NB4 (cell line): ENCODE measurements around the gene TPO.

Source experiments
- DNase-seq: peaks from one replicate; pipeline ENCODE4 v3.0.0; 2010; ENCODE audit warnings: low read depth
- H3K4me3 ChIP-seq: one replicate; pipeline ENCODE4 v1.5.1; 2011; ENCODE audit warnings: mild to moderate bottlenecking, low read depth, low read length, moderate library complexity
- MYC ChIP-seq: IDR thresholded peaks from 2 replicates; pipeline ENCODE4 v1.6.1; 2011; ENCODE audit warnings: low read depth, low read length
- POLR2A ChIP-seq: IDR thresholded peaks from 2 replicates; pipeline ENCODE4 v1.6.1; 2011; ENCODE audit warnings: mild to moderate bottlenecking; ENCODE audit not compliant: insufficient read length; ENCODE audit errors: extremely low read depth
- TF ChIP-seq, protein P1 (sequence below): IDR thresholded peaks from one replicate; pipeline ENCODE4 v1.5.1; 2012; ENCODE audit warnings: low read depth, low read length
- TF ChIP-seq, protein P2 (sequence below): IDR thresholded peaks from 2 replicates; pipeline ENCODE4 v1.6.1; 2011; ENCODE audit warnings: low read depth, low read length

TPO gene

DNA sequence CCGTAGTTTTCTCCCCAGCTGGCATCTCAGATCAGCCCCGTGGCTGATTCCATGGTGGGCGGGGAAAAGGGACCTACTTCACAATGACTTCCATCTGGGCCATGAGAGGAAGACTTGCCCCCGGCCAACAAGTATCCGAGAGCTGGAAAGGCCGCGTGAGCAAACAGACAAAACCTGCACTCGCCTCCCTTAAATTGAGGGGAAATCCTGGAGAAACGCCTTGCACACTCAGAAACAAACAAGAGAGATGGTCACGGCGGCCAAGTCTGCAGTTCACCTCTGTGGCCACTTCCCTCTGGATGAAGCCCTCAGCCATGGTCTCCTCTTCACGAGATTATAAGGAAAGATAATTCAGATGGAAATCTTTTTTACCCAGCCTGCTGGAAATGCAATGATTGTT lies 39.4 kb upstream of the TPO start:
- TF ChIP-seq, protein P1, sequence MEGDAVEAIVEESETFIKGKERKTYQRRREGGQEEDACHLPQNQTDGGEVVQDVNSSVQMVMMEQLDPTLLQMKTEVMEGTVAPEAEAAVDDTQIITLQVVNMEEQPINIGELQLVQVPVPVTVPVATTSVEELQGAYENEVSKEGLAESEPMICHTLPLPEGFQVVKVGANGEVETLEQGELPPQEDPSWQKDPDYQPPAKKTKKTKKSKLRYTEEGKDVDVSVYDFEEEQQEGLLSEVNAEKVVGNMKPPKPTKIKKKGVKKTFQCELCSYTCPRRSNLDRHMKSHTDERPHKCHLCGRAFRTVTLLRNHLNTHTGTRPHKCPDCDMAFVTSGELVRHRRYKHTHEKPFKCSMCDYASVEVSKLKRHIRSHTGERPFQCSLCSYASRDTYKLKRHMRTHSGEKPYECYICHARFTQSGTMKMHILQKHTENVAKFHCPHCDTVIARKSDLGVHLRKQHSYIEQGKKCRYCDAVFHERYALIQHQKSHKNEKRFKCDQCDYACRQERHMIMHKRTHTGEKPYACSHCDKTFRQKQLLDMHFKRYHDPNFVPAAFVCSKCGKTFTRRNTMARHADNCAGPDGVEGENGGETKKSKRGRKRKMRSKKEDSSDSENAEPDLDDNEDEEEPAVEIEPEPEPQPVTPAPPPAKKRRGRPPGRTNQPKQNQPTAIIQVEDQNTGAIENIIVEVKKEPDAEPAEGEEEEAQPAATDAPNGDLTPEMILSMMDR, result no peak
- TF ChIP-seq POLR2A, result no peak
- no peak for TF ChIP-seq MYC
- TF ChIP-seq, protein P2, sequence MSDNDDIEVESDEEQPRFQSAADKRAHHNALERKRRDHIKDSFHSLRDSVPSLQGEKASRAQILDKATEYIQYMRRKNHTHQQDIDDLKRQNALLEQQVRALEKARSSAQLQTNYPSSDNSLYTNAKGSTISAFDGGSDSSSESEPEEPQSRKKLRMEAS, result no peak
- no peak for DNase-seq
- no peak overlapping the region for H3K4me3 ChIP-seq

DNA sequence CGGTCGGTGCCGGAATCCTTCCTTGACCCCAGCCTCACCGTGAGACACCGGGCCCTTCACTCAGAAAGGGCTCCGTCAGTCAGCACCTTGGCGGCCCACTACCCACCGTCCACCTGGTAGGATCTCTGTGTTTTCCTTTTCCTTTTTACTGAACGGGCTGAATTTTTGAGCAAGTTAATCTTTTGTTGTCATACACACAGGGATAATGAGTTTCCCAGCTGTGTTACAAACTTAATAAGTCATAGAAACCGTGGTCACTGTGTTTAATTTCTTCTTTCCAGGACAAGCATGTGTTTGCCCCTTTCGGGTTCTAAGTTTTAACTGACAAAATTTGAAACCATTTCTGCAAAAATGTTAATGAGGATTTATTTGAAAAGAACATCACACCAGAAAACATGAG lies 39.0 kb upstream of the TPO start:
- no peak for DNase-seq
- TF ChIP-seq, protein P2, result no peak
- TF ChIP-seq MYC (no peak), POLR2A (no peak)
- TF ChIP-seq, protein P1, result no peak
- no peak overlapping the region for H3K4me3 ChIP-seq

DNA sequence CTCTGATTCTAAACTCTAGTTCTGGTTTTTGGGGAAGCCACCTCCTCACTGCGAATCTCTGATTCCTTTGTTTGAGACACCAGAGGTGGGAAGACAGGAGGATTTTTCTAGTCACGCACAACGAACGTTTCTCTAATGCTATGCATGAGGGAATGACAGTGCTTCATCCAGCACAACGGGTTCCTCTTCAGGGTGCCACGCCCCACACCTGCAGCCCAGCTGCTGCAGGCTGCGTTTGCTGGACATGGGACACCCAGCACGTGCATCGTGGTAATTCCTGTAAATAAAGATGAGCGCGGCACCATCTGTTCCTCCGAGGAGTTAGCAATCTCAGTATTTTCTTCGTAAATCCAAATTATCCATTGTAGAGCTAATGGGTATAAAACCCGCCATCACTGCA lies 37.5 kb upstream of the TPO start:
- TF ChIP-seq, protein P2, result no peak
- TF ChIP-seq, protein P1, result no peak
- TF ChIP-seq POLR2A (no peak), MYC (no peak)
- DNase-seq, result no peak
- H3K4me3 ChIP-seq, result no peak overlapping the region

DNA sequence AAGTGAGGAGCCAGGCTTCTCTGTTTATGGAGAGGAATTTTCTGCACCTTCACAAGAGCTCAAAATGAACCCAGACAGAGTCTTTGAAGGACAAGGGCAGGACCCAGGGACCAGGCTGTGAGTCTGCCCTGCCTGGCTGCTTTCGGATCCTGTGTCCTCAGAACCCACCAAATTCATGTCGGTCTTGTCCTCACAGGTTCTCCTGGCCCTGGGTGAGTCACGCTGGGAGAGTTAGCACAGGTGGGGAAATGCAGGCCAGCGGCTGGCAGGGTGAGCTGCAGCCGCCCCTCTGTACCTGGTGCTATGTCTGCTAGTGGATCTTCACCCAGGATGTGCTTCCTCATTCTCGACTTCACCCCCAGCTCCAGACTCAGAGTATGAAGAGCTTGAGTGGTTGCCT lies 35.8 kb upstream of the TPO start:
- no peak for DNase-seq
- TF ChIP-seq, protein P1, result no peak
- TF ChIP-seq POLR2A, result no peak
- no peak for TF ChIP-seq MYC
- TF ChIP-seq, protein P2, result no peak
- H3K4me3 ChIP-seq, result no peak overlapping the region

DNA sequence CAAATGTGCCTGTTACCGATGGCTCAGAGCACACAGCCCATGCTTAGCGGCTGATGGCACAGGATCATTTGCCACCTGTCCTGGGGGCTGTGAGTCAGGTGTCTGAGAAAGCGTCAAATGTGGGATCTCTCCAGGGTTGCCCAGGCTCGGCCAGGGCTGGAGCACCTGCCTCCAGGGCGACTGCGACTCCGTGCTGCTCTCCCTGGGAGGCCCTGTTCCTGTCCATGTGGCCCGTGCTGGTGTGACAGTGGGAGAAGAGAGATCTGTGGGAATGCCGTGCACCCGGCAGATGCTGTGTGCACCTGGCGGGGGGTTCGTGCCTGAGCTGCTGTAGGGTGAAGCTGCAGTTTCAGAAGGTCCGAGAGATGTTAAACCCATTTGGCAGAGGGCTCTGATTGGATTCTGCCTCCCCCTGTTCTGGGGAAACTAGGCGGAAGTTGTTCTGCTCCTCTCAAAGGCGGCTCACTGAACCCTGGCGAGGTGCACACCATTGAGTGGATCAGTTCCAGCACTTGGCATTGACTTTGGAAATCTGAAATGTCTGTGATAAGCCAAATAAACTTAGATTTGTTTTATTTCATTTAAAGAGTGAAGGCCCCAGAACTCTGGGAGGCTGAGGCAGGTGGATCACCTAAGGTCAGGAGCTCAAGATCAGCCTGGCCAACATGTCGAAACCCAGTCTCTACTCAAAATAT lies 34.7 kb upstream of the TPO start:
- H3K4me3 ChIP-seq, result no peak overlapping the region
- DNase-seq, result no peak
- TF ChIP-seq MYC (no peak), POLR2A (no peak)
- TF ChIP-seq, protein P2, result no peak
- TF ChIP-seq, protein P1, result no peak
